T-helper 17 cell (primary cell): Measurements from ENCODE around the gene SARNP. TPM values are rescaled to one million over a fixed set of nuclear protein-coding genes. Genes with fewer than 3 reads are reported as not detected.

Experiments used
- ATAC-seq: fragments of 150-1000 bp; cut with Tn5 transposase; 2 replicates; pipeline ENCODE4 v1.10.0; 2021; ENCODE audit warnings: mild to moderate bottlenecking, moderate library complexity
- DNase-seq, 3 donors: peaks; one replicate each; pipeline versions ENCODE4 v3.0.0 to v3.0.0-alpha.2; 2020 to 2021
- H3K9me3 ChIP-seq: one replicate; pipeline ENCODE4 v1.7.0; 2013; ENCODE audit warnings: low read length, mild to moderate bottlenecking; ENCODE audit not compliant: control insufficient read depth, poor library complexity, severe bottlenecking
- H3K27ac Mint-ChIP-seq: one replicate; pipeline ENCODE4 v1.8.0; 2022; ENCODE audit warnings: mild to moderate bottlenecking, moderate library complexity, mixed read lengths
- H3K27me3 Mint-ChIP-seq: one replicate; pipeline ENCODE4 v1.8.0; 2022; ENCODE audit warnings: mixed read lengths
- H3K36me3 Mint-ChIP-seq: one replicate; pipeline ENCODE4 v1.8.0; 2022; ENCODE audit warnings: low read depth, mixed read lengths
- H3K4me1 Mint-ChIP-seq: one replicate; pipeline ENCODE4 v1.8.0; 2022; ENCODE audit warnings: mild to moderate bottlenecking, mixed read lengths
- H3K4me3 Mint-ChIP-seq: one replicate; pipeline ENCODE4 v1.8.0; 2022; ENCODE audit warnings: mild to moderate bottlenecking, moderate library complexity, mixed read lengths
- total RNA-seq, 4 donors: library from RNA in 2 of 4; stranded (reverse) in 2 of 4; gene quantifications; one replicate each; pipeline ENCODE4 v1.2.3 and lab custom pipeline; 2022 to 2026

Gene SARNP
- total RNA-seq, 2 donors from 2014 or later, result 37.3 to 38.5 TPM

DNA sequence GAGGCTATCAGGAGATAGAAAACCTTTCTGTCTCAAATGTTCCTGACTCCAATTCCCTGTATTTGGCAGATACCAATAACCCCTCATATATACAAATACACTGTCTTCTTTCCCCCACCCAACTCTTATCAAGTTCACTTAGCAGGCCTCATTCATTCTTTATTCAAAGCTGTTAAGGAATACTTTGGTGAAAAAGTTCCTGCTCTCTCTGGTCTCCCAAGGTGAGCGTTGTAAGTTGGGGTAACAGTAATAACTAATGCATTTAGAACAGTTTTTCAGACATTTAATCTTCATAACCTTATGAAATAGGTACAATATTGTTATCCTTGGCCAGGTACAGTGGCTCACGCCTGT lies 78.5 kb downstream of the SARNP start:
- DNase-seq (no peak), ATAC-seq (no peak)
- no peaks in the 10 kb centered on the region for H3K9me3 ChIP-seq
- Mint-ChIP-seq H3K27me3 (no peaks in the 10 kb centered on the region), H3K4me1 (peaks cover 33% of the 10 kb centered on the region), H3K4me3 (peak overlapping the region; percentile 94), H3K27ac (peak overlapping the region; percentile 90), H3K36me3 (peaks cover 3% of the 10 kb centered on the region)

DNA sequence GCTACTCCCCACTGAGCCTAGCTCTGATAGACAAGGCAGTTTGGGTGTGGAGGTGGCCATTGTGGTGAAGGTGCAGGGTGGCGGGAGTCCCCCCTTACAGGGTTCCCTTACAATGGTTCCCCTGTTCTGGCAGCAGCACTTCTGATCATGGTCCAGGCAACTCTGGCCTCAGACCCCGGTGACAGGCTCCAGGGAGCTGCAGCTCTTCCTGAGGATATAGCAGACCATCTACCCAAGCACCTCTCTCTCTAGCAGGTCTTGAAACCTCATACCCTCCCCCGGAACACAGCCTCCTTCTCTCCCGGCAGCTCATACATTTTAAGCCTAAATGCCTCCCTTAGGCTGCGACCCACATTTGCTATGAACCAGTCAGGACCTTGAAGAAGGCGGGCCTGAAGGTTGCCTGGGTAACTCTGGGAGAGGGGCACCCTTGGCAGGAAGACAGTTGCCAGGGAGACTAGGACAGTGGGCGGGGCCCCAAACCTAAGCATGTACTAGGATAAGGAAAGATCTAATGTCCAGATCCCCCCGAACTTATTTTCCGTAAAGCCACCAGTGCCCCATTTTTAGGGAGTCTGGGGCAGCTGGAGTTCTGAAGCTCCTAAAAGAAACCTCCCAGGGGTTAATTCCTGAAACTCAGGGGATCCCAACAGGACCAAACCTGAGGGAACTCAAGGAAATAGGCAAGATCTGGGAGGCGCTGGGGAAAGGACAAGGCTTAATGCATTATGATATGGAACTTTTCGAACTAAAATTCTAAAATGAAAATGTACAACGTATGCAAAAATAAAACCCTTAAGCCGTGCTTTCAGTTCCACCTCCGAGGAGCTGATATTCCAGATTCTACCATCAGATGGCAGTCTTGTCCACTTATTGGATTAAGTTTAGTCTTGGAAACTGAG lies 79.2 kb downstream of the SARNP start:
- peak overlapping the region; percentile 94 for H3K4me3 Mint-ChIP-seq
- H3K27ac Mint-ChIP-seq, result peak overlapping the region; percentile 90
- H3K36me3 Mint-ChIP-seq, result peaks cover 3% of the 10 kb centered on the region
- H3K27me3 Mint-ChIP-seq, result no peaks in the 10 kb centered on the region
- DNase-seq (peak; percentile 51 to 77 (median 58)), ATAC-seq (peak; percentile 75)
- peaks cover 28% of the 10 kb centered on the region for H3K4me1 Mint-ChIP-seq
- H3K9me3 ChIP-seq, result no peaks in the 10 kb centered on the region

DNA sequence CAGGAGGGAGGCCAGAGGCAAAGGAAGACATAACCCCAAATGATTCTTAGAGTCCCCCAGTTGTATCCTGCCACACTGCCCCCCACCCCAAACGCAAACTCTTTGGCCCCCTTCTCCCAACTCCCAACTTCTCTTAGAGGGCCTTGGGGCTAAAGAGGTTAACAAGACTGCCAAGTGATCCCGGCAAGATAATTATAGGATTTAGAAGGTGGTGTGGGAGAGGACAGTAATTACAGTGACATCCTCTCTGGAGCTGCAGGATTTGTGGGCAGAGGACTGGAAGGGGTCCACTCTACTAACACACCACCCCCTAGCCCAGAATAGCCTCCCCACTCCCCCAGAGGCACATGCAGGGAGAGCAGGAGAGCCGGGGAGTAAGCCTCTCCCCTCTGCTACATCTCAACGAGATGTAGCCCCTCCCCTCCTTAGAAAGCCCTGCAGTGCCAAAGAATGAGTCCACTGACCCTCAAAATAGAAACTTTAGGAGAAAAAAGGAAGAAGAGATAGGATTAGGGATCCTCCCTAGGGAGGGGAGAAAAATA lies 79.9 kb downstream of the SARNP start:
- H3K27me3 Mint-ChIP-seq, result no peaks in the 10 kb centered on the region
- ATAC-seq (no peak), DNase-seq (no peak)
- peak overlapping the region; percentile 90 for H3K27ac Mint-ChIP-seq
- peaks cover 2% of the 10 kb centered on the region for H3K36me3 Mint-ChIP-seq
- no peaks in the 10 kb centered on the region for H3K9me3 ChIP-seq
- peaks cover 26% of the 10 kb centered on the region for H3K4me1 Mint-ChIP-seq
- peak overlapping the region; percentile 94 for H3K4me3 Mint-ChIP-seq

DNA sequence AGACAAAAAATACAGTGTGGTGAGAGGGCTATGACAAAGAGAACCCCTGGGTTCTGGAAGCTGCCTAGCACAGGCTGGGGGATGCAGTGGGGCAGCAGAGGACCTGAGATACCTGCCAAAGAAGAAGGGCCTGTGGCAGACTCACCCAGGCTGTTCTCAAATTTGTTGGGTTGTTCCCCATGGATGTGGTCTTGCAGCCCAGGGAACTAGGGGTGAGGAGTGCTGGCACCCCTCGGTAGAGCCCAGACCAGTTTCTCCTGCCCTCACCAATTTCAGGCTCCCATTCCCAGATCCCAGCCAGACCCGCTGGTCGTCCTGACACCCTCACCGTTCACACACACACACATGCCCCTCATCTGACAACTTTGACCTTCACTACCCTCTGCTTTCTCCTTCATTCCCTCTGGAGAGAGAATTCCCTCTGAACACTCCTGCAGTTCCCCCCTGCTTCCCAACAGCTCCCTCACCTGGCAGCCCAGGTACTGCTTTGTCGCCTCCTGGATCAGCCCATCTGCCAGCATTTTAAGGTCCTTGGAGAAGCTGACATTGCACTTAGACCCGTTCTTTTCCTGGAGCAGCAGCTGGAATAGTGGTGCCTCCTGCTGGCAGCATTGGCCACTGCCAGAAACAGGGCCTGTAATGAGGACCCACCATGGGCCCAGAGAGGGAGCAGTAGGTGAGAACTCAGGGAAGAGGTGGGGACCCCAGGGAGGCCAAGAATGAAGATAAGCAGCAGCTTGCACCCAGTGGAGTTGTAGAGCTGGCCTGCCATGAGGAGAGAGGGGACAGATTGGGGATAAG lies 80.5 kb downstream of the SARNP start:
- no peaks in the 10 kb centered on the region for H3K36me3 Mint-ChIP-seq
- no peaks in the 10 kb centered on the region for H3K27me3 Mint-ChIP-seq
- H3K27ac Mint-ChIP-seq, result peak overlapping the region; percentile 90
- peak overlapping the region; percentile 94 for H3K4me3 Mint-ChIP-seq
- H3K4me1 Mint-ChIP-seq, result peaks cover 20% of the 10 kb centered on the region
- no peaks in the 10 kb centered on the region for H3K9me3 ChIP-seq
- ATAC-seq, result peak; percentile 53
- DNase-seq, result peak in 2 of 3 donors; percentile 19 to 53

DNA sequence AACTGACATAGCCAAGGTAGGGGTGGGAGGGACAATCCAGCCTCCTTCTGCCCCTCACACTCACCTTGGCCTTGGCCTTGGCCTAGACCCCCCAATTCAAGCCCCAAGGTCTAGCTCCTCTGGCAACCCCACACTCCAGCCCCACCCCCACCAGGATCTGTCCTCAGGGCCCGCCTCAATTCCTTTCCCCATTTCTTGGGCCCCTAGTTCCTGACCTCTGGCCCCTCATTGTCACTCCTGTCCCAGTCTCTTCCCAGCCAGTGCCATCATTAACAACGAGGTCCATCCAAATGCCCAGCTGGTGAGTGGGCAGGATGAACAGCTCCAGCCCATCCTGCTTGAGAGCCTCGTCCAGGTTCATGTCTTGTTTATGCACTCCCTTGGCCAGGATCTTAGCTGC lies 81.4 kb downstream of the SARNP start:
- Mint-ChIP-seq H3K4me3 (no peak overlapping the region), H3K4me1 (peaks cover 18% of the 10 kb centered on the region), H3K27me3 (no peaks in the 10 kb centered on the region), H3K36me3 (no peaks in the 10 kb centered on the region), H3K27ac (no peak overlapping the region)
- DNase-seq (no peak), ATAC-seq (no peak)
- no peaks in the 10 kb centered on the region for H3K9me3 ChIP-seq

DNA sequence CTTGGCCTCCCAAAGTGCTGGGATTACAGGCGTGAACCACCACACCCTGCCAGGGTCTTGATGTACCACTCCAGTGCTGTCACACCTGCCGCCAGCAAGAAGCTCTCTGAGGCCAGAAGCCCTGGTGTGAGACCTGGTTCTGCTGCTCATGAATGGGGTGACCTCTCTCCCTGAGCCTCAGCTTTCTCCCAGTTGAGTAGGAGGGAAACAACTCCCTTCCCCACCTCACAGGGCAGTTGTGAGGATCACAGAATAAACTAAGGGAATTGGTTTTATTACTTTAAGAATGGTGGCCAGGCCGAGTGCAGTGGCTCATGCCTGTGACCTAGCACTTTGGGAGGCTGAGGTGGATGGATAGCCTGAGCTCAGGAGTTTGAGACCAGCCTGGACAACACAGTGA lies 82.9 kb downstream of the SARNP start:
- ATAC-seq (no peak), DNase-seq (no peak)
- peaks cover 30% of the 10 kb centered on the region for H3K4me1 Mint-ChIP-seq
- H3K9me3 ChIP-seq, result no peaks in the 10 kb centered on the region
- no peaks in the 10 kb centered on the region for H3K36me3 Mint-ChIP-seq
- no peak overlapping the region for H3K4me3 Mint-ChIP-seq
- peak overlapping the region; percentile 27 for H3K27ac Mint-ChIP-seq
- no peaks in the 10 kb centered on the region for H3K27me3 Mint-ChIP-seq

DNA sequence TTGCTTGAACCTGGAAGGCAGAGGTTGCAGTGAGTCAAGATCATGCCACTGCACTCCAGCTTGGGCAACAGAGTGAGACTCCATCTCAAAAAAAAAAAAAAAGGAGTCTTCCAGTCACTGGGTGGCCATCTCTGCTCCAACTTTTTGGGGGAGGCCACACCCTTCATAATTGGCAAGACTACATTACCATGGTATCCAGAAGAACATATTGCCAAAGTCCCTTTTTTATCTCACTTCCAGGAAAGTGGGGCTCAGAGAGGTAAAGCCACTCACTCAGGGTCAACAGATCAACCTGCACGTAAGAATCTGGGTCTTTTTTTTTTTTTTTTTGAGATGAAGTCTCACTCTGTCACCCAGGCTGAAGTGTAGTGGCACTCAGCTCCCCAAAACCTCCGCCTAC lies 83.7 kb downstream of the SARNP start:
- H3K36me3 Mint-ChIP-seq, result no peaks in the 10 kb centered on the region
- H3K27me3 Mint-ChIP-seq, result no peaks in the 10 kb centered on the region
- H3K9me3 ChIP-seq, result no peaks in the 10 kb centered on the region
- ATAC-seq (no peak), DNase-seq (no peak)
- no peak overlapping the region for H3K4me3 Mint-ChIP-seq
- peaks cover 32% of the 10 kb centered on the region for H3K4me1 Mint-ChIP-seq
- H3K27ac Mint-ChIP-seq, result no peak overlapping the region

DNA sequence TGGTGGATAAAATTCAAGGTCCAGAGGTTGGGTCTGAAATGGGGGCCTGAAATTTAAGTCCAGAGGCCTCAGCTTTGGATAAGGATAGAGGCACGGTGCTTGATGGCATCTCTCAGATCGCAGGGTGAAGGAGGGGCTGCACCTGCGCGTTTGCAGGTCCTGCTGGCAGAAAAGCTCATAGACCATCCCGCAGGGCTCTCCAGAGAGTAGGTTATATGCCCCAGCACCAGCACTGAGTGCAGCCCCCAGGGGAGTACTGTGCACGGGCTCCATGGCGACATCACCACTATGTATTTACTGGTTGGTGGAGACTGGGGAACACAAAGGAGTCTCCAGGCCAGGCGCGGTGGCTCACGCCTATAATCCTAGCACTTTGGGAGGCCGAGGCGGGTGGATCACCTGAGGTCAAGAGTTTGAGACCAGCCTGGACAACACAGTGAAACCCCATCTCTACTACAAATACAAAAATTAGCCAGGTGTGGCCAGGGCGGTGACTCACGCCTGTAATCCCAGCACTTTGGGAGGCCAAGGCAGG lies 84.4 kb downstream of the SARNP start:
- H3K36me3 Mint-ChIP-seq, result no peaks in the 10 kb centered on the region

DNA sequence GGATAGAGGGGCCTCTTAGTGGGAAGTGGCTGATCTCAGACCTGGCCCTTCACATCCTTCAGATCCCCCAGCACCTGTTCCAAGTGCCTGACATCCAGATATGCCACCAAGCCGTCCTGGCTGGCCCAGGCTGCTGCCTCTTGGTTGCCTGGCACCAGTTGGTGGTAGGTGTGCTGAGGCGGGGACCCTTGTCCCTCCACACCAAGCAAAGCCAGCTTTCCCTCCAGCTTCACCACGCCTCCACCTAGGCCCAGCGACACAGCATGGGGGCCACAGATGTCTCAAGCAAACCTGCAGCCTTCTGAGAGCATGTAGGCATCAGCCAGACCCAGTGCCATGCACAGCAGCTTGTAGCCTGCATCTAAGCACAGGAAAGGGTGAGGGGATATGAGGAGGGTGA lies 85.2 kb downstream of the SARNP start:
- no peaks in the 10 kb centered on the region for H3K9me3 ChIP-seq
- Mint-ChIP-seq H3K27me3 (no peaks in the 10 kb centered on the region), H3K27ac (no peak overlapping the region), H3K4me1 (peaks cover 24% of the 10 kb centered on the region), H3K36me3 (no peaks in the 10 kb centered on the region), H3K4me3 (no peak overlapping the region)
- DNase-seq (no peak), ATAC-seq (no peak)

More for the DNA sequence above, 84.4 kb downstream of the SARNP start:
- no peaks in the 10 kb centered on the region for H3K9me3 ChIP-seq
- Mint-ChIP-seq H3K27me3 (no peaks in the 10 kb centered on the region), H3K27ac (no peak overlapping the region), H3K4me3 (no peak overlapping the region), H3K4me1 (peaks cover 27% of the 10 kb centered on the region)
- DNase-seq (no peak), ATAC-seq (no peak)

DNA sequence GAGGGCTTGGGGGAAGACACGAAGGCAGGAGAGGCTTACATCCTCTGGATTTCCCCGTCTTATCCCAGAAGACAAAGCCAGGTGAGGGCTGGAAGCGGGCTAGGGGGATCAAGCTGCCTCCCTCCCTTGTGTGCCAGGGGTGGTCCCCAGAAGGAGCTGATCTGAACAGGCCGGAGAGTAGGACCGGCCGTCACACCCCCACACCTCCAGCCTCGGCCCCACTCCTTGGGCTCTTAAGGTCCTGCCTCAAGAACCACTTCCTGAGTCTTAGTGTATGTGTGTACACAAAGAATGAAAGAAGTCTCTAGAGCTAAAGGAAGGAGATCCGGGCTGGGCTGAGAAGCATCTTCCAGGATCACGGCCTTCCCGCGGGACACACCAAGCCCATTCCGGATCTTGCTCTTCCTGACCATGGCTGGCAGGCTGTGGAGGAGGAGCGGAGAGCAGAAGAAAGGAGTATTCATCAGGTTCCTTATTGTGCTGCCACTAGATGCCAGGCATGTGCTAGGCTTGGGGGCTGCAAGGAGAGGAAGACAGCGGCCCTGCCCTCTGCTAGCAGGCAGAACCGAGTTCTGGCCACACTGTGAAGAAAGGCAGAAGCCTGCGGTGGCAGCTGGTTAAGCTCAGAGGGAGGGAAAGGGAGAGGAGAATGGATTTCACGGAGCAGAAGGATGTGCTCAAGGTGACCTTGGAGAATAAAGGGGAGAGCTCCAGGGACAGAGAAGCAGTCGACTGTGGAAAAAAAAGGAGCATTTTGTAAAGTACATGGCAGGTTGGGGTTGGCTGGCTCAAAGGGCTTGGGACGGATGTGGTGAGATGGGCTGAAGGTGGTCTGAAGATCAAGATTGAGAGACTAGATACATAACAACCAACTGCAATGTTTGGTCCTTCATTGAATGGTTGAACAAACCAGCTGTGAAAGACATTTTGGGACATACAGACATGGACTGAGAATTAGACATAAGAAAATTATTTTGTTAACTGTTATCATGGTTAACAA lies 87.4 kb downstream of the SARNP start:
- ATAC-seq, result peak; percentile 49
- Mint-ChIP-seq H3K4me1 (peaks cover 33% of the 10 kb centered on the region), H3K4me3 (peak overlapping the region; percentile 95), H3K27ac (peak overlapping the region; percentile 97), H3K36me3 (no peaks in the 10 kb centered on the region), H3K27me3 (no peaks in the 10 kb centered on the region)
- DNase-seq, result no peak
- H3K9me3 ChIP-seq, result no peaks in the 10 kb centered on the region

DNA sequence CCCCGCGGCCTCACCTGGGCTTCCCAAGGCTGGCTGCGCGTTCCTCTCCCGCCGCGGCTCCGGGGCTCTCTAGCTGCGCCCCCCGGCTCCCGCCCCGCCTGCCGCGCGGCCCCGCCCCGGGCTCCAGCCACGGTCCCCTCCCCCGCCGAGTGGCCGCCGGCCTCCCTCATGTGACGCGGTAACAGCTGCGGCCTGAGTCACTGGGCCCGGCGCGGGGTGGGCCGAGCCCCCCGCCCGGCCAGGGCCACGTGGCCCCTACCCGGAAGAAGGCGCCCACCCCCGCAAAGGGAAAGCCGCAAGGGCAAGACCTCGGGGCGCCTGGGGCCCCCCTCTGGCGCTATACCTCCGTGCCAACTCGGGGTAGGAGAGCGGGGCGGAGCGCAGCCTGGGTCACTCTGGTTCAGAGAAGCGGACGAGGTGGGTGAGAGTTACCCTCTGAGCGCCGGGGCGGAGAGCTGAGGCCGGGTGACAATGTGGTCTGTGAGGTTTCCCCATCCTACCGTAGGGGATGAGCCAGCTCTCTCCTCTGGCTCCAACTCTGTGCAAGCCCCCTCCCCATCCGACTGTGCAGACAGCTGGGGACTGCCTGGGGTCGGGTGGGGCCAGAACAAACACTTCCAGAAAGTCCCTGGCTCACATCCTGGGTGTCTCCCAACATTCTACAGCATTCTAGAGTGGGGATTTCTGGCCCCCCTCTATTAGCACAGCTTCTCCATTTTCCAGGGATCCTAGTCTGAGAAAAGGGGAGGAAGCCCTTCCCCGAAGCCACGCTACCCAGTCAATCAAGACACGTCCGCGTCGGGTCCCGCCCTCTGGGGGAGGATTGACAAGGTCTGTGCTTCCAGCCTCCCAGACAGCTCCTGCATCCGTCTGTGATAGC lies 88.3 kb downstream of the SARNP start, which contains the start of gene CD63:
TSS of gene CD63 (minus strand) at position 71 of the 880 bp plus-strand sequence. CDS start 668 bp downstream, outside the sequence.
- peak; percentile 24 to 52 (median 45) for DNase-seq
- H3K9me3 ChIP-seq, result no peaks in the 10 kb centered on the region
- no peaks in the 10 kb centered on the region for H3K27me3 Mint-ChIP-seq
- H3K4me3 Mint-ChIP-seq, result peak within 1 kb of the TSS; percentile 95
- H3K36me3 Mint-ChIP-seq, result no peaks in the 10 kb centered on the region
- peak within 1 kb of the TSS; percentile 97 for H3K27ac Mint-ChIP-seq
- peaks cover 37% of the 10 kb centered on the region for H3K4me1 Mint-ChIP-seq
- peak; percentile 60 for ATAC-seq
